GM21529 (cell line): ENCODE measurements around the gene NOVA1.

Experiments
- ATAC-seq: cut with Tn5 transposase; IDR thresholded peaks from one replicate; pipeline ENCODE4 v1.9.1; 2021; ENCODE audit not compliant: unreplicated experiment

NOVA1 gene

DNA sequence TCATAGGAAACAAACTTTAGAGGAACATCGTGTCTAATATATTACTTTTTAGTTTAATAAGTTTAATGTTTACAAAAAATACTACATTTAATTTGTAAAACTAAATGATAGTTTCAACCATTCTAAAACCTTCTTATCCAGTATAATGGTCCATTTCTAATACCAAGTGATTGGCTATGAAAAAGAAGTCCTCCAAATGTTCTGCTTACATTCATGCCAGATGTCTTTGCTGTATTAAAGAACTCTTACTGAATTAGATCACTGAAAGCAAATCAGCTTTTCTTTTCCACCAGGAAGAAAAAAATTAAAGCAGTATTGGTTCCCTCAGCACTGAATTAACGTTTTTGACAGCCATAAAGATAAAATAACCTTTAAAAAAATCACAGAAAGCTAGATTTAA is 3.7 kb downstream of the NOVA1 start:
- ATAC-seq, result no peak

- ATAC-seq, result no peak
Observed at GRCh38 chr14:26593357-26593756, 4.5 kb downstream of the NOVA1 start.

- no peak for ATAC-seq
Observed at GRCh38 chr14:26589925-26590324, 7.9 kb downstream of the NOVA1 start.

DNA sequence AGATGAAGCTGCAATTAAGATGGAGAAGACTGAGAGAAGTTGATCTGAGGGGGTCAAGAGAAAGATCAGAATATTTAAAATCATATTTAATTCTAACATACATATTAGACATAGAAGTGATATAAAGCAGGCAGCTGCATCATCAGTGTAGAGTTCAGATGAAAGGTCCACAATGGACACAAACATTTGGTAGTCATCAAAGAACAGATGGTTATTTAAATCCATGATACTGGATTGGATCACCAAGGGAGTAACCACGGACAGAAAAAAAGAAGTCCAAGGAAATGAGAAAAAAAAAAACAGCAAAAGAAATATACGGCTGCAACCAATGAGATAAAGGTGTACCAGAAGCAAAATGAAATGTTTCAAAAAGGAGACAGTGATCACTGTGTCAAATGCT is 20.1 kb downstream of the NOVA1 start:
- no peak for ATAC-seq

GRCh38 chr14:26554069-26554772 is 43.6 kb downstream of the NOVA1 start:
- ATAC-seq, result no peak

- ATAC-seq, result no peak
Observed at GRCh38 chr14:26549571-26549970, 48.3 kb downstream of the NOVA1 start.

DNA sequence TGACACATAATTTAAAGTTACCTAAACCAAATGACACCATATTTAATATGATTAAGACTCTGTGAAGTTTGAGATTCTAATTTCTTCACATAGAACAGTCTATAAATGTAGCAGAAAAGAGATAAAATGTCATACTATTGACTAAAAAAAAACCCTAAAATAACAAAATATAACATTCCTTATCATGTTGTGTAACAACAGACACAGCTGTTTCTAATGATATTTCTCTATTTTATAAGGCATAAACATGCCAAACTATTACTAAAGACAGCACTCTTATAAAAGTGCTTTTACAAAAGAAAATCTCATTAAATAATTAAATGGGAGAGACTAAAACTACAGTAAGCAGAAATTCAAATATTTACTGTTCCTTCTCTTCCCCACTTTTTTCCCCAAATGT is 49.4 kb downstream of the NOVA1 start:
- no peak for ATAC-seq

GRCh38 chr14:26538176-26538575 is 59.7 kb downstream of the NOVA1 start:
- no peak for ATAC-seq

DNA sequence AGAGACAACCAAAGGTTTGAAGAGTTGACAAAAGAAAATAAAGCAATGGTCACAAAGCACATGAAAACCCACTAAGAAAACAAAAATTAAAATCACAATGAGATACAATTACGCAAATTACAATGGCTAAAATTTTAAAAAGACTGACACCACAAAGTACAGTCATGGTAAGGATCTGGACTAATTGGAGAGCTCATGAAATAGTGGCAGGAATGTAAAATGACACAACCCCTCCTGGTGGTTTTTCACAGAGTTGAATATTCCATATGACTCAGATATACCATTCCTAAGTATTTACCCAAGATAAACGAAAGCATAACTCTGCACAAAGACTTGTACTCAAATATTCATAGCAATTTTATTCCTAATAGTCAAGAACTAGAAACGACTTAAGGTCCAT is 65.9 kb downstream of the NOVA1 start:
- no peak for ATAC-seq

- no peak for ATAC-seq
Observed at GRCh38 chr14:26528415-26529182, 69.2 kb downstream of the NOVA1 start.

GRCh38 chr14:26527095-26527494 is 70.7 kb downstream of the NOVA1 start:
- ATAC-seq, result no peak

DNA sequence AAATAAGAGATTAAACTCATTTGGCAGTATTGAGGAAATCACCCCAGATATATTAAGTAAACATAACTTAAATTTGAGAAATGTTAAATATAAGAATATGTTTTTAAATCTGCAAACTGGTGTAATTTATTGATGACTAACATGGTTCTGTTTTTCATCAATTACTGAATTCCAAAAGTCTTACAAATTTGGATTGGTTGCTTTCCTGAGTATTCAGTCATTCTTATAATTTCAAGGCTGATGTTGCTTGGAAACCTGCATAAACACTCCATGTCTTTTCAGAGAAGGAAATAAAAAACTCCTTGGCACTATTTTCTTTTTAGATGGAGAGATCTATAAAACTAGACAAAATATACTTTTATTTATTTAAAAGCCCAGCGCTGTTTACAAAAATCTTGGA is 71.7 kb downstream of the NOVA1 start:
- ATAC-seq, result no peak

GRCh38 chr14:26525085-26525484 is 72.7 kb downstream of the NOVA1 start:
- ATAC-seq, result no peak

DNA sequence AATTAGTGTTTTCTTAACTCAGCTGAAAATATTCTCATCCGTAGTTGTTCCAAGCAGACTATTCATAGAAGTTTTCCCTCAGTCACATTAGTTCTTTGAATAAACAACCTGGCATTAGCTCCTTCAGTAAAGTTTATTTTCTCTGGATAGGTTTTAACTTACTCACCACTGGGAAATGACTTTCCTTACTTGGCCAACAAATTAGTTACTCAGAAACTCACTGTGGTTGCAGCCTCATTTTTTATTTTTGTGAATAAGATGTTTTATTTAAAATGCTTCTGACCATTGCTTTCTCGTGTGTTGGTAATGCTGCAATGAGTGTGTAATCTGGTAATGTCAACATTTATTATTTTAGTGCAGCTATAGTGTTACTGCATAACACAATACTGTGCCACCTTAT is 74.9 kb downstream of the NOVA1 start:
- ATAC-seq, result no peak

DNA sequence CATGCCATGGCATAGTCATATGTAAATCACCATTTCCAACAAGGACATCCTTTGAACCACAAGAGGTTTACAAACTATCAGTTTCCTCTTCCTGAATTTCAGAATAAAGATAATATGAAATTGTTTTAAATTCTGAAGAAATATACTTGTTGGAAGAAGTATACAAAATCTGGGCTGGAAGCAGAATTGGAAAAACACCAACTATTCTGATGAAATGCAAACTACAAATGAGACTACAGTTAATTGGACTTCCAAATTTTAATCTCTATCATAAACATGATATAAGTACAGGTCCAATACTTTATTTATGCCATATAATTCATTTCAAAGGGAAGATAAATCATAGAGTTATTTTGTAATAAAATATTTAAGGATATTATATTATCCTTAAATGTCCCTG is 80.1 kb downstream of the NOVA1 start:
- ATAC-seq, result no peak

DNA sequence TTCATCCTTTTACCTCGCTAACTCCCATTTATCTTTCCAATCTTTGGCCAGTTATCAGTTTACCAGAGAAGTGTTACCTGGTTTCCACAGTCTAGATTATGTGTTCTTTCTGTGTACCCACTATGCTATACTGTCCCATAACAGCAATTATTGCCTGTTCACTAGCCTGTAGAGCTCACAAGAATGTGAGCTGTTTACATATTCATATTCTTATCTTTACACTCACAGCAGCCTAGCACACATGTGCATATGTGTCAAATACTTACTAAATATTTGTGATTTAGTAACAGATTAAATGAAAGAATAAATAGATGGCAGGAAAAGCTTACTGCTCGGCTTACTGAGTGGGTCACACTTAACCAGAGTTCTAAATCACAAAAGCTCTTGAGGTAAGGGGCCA is 97.8 kb downstream of the NOVA1 start:
- ATAC-seq, result no peak

- no peak for ATAC-seq
Observed at GRCh38 chr14:26499546-26499945, 98.3 kb downstream of the NOVA1 start.

DNA sequence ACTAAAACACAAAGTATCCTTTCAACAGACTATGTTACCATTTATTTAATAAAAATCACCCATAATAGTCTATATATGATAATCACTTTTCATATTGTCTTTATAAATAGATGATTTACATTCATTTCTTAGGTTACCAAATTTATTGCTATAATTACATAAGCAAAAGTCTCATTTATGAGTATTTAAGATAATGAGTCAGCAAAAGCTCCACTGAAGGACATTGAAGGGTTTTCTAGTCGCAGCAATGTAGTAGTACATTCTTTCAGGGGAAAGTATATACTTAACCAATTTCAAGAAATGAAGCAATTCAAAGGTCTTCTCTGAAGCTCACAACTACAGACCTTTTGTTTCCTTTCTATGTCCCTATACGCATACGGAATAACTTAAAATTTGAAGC is 110.9 kb downstream of the NOVA1 start:
- no peak for ATAC-seq

GRCh38 chr14:26484562-26484961 is 113.3 kb downstream of the NOVA1 start:
- no peak for ATAC-seq

- ATAC-seq, result no peak
Observed at GRCh38 chr14:26478967-26479366, 118.9 kb downstream of the NOVA1 start.

GRCh38 chr14:26466862-26467261 is 131.0 kb downstream of the NOVA1 start:
- no peak for ATAC-seq

GRCh38 chr14:26463136-26463535 is 134.7 kb downstream of the NOVA1 start:
- ATAC-seq, result no peak

- ATAC-seq, result no peak
Observed at GRCh38 chr14:26454105-26454504, 143.7 kb downstream of the NOVA1 start.
